Central memory CD4-positive, alpha-beta T cell (primary cell): ENCODE data around the gene MBD3L4.
"Not testable (repeated sequence)": the region's sequence is repeated elsewhere in the genome, so short reads cannot be mapped to it uniquely, and the experiment has no call there.

Experiments used
- DNase-seq: peaks from one replicate; pipeline ENCODE4 v3.0.0; 2022

Gene MBD3L4

DNA sequence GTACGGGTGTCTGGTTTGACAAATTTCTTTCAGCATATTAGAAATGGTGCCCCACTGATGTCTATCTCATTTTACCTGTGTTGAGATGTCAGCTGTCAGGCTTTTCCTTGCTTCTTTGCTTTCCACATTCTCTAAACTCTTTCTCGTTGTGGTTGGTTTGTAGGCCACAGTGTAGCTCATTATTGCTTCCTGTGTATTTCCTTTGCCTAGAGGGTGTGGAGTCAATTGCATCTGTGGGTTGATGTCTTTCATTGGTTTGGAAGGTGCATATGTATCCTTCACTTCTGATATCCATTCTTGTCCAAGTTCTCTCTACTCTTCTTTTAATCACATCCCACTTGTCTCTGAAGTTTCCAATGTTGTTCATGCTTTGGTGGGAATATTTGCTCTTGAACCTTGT, 1.6 kb upstream of the MBD3L4 start:
- DNase-seq: not testable (repeated sequence)

DNA sequence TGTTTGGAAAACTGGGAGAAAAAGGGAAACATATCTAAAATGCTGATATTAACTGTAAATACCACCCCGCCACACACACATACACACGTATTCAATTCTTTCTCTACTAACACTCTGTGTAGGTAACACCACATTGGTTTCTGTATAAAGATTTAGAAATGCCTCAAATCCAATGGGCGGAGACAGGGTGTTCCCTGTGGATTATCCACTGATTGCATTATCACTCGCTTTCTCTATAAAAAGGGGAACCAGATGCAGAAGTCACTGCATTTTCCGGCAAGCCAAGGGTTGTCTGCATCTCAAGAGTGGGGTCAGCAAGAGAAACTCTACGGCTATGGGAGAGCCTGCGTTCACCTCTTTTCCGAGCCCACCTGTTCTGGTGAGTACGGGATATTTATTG, 9.7 kb downstream of the MBD3L4 start, which contains the start of gene MBD3L5:
Gene MBD3L5, plus strand, starts transcription at position 301 of the 400 bp plus-strand sequence. Its CDS starts 34 bp downstream, at position 335.
- not testable (repeated sequence) for DNase-seq

DNA sequence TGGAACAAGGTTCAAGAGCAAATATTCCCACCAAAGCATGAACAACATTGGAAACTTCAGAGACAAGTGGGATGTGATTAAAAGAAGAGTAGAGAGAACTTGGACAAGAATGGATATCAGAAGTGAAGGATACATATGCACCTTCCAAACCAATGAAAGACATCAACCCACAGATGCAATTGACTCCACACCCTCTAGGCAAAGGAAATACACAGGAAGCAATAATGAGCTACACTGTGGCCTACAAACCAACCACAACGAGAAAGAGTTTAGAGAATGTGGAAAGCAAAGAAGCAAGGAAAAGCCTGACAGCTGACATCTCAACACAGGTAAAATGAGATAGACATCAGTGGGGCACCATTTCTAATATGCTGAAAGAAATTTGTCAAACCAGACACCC, 11.2 kb downstream of the MBD3L4 start:
- DNase-seq: not testable (repeated sequence)

DNA sequence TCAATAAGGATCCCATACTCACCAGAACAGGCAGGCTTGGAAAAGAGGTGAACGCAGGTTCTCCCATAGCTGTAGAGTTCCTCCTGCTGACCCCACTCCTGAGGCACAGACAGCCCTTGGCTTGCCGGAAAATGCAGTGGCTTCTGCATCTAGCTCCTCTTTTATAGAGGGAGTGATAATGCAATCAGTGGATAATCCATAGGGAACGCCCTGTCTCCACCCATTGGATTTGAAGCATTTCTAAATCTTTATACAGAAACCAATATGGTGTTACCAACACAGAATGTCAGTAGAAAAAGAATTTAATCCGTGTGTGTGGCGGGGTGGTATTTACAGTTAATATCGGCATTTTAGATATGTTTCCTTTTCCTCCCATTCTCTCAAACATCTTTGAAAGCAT, 18.6 kb downstream of the MBD3L4 start, which contains the start of gene MBD3L2B:
Gene MBD3L2B, minus strand, starts transcription at position 101 of the 400 bp plus-strand sequence. Its CDS starts 34 bp downstream, at position 67.
- DNase-seq: not testable (repeated sequence)

DNA sequence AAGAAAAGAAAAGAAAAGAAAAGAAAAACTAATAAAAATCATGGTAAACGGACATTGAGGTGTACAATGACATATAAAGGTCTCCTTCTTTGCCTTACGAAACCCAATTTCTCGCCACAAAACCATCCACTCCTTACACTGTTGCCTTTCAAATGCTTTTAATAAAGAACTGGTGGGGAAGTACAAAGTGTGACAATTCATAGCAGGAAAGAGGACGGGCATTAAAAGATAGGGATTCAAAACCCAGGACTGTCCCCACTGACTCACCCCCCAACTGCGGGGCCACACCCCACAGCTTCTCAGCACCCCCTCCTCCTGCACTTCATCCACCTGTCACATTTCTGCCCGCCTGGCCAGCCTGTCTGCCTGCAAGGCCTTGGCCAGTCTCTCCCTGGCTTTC, 21.2 kb downstream of the MBD3L4 start:
- DNase-seq: no peak

DNA sequence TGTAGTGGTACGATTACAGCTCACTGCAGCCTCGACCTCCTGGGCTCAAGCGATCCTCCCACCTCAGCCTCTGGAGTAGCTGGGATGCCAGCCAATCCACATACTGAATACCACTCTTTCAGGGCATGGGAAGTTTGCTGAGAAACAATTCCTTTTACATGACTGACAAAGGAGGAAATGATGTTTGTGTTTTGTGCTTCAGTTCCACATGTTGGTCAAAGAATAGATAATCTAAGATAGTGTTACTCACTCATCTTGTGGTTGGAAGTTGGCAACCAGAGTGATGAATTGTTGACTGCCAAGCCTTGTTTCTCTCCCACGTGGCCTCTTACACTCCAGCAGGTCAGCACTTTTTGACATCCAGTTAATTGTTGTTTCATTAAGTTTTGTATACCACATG, 26.3 kb downstream of the MBD3L4 start:
- DNase-seq: no peak

DNA sequence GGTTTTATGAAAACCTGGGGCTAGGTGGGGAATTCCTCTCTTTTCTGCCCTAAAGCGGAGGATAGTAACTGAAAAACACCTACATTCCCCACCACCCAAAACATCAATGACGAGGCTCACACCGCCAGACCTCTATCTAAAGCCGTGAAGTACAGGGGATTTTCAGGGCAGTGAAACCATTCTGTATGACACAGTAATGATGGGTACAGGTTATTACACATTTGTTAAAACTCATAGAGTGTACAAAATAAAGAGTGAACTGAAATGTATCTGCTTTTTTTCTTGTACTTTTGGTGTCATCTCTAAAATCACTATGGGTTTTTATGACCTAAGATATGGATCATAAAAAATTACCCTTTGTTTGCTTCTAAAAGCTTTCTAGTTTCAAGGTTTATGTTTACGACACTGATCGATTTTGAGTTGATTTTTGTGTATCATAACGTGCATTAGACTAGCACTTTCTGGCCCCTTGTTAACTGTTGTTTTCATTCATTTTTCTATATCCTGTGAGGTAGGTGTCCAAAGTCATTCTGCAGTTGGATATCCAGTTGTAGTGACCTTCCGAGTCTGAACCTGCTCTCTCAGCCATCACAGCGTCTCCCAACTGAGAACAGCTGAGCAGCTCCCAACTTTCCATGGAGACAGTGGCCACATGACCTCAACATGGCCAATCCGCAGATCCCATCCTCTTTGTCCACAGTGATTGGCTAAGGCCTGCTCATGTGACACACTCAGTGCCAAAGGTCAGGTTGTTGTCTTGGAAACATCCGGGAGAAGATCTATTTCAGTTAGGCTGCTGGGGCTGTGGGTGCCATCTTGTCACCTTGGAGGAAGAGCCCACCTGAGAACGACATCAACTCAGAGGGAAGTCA, 29.0 kb downstream of the MBD3L4 start:
- no peak for DNase-seq

DNA sequence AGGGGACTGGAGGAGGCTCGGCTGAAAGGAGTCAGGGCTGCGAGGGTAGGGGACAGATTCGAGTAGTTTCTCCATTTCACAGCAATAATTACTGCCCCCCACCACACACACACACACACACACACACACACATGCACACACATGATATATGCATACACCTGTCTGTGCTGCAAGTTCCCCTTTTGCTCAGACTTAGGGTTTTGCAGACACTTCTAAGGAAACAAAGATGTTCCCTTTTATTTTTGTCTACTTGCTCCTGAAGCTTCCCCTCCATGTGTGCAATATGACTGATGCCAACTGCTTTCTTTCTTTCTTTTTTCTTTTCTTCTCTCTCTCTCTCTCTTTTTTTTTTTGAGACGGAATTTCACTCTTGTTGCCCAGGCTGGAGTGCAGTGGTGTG, 32.1 kb downstream of the MBD3L4 start:
- DNase-seq: no peak

DNA sequence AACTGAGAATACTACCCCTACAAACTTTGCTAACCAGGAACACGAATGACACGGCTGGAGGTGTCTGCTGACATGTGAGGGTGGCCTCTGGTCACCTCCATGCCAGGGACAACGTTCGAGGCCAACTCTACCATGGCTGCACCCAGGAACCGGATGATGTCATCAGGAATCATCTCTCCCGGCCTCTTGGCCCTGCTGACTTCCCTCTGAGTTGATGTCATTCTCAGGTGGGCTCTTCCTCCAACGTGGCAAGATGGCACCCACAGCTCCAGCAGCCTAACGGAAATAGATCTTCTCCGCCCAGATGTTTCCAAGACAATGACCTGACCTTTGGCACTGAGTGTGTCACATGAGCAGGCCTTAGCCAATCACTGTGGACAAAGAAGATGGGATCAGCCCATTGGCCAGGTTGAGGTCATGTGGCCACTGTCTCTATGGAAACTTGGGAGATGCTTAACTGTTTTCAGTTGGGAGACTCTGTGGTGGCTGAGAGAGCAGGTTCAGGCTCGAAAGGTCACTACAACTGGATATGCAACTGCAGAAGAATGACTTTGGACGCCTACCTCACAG, 33.8 kb downstream of the MBD3L4 start:
- no peak for DNase-seq

DNA sequence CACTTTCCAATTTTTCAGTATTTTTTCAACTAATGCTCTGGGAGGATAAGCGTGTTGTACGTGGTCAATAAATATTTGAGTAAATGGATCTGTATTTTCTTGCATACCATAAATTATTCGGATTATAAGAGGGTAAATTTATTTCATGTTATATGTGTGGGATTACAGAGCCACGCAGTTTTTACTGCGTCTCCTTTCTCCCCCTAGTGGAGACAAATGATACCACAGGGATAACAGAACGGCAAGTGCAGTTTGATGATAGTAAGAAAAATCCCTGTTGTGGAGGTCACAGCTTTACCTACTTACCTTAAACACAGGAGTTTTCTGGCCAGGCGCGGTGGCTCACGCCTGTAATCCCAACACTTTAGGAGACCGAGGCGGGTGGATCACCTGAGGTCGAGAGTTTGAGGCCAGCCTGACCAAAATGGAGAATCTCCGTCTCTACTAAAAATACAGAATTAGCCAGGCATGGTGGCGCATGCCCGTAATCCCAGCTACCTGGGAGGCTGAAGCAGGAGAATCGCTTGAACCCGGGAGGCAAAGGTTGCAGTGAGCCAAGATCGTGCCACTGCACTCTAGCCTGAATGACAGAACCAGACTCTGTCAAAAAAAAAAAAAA, 35.6 kb downstream of the MBD3L4 start:
- peak; percentile 18 for DNase-seq

DNA sequence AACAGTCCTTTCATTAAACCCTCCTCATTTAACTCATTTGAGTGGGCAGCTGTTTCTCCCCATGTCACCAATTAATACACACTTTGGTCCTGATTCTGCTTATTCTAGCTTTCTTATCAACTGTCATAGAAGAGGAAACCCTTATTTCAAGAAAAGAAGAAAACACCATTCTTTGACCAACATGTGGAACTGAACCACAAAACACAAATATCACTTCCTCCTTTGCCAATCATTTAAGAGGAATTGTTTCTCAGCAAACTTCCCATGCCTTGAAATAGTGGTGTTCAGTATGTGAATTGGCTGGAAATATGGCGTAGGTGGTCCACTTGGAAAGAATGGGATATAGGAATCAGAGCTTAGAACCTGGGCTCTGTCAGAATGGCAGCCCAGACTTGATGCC, 39.2 kb downstream of the MBD3L4 start:
- DNase-seq: no peak

DNA sequence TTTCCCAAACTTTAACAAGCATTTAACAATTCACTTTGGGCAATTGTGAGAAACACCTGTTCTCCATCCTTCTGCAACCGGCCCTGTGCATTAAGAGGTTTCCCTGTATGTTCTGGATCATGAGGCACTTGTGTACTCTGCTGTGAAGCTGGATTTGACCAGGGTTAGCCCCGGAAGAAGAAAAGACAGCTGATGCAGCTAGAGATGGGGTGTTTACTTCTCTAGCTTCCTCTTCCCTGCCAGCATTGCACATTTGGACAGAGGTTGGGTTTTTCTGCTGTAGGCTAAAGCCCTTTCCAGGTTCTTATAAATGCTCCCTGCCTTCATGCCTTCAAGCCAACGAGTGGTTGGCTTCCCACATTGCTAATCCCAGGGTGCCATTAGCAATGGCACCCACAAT, 39.6 kb downstream of the MBD3L4 start:
- no peak for DNase-seq

DNA sequence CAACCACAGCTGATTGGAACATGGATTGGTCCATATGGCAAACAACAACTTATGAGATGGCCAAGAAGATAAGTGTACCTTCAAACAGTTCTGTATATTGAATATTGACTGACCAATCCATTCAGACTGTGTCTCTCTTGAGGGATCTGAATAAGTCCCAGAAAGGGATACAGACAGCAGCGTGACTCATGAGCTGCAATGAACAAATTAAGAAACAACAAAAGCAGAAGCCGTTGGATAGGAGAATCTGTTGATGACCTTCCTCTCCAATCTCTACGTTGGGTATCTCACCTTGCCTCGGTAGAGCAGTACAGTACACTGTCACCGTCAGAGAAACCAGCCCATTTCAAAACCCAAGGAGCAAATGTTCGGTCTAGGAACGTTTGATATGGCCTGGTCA, 40.0 kb downstream of the MBD3L4 start:
- no peak for DNase-seq

DNA sequence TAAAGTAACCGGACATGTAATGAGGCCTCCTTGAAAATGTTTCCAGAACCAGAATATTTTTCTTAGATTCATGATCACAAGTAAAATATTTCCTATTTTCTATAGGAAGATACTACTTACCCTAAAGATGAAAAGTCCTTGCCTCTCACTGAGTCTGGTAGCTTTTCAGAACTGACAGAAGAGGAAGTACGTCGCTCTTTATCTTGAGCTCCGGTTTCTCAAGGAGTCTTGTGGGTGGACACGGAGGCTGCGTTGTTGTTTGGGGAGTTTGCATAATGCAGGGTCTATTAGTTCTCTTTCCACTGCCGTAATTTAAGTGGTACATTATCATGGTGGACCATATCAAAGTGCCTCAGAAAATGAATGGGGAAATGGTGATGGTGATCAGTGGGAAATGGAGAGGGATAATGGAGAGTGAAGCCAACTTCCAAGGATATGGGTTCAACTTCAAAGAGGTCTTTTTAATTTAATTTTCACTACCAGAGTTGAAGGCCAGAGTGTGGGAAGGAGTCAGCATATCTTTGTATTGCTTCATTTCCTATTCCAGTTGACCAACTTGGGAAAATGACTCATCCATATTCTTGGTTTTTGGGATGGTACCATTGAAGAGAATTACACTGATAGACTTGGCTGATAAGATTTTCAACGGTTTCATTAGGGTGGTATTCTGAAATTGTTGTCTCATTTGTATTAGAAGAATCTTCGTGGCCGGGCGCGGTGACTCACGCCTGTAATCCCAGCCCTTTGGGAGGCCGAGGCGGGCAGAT, 42.1 kb downstream of the MBD3L4 start:
- no peak for DNase-seq

DNA sequence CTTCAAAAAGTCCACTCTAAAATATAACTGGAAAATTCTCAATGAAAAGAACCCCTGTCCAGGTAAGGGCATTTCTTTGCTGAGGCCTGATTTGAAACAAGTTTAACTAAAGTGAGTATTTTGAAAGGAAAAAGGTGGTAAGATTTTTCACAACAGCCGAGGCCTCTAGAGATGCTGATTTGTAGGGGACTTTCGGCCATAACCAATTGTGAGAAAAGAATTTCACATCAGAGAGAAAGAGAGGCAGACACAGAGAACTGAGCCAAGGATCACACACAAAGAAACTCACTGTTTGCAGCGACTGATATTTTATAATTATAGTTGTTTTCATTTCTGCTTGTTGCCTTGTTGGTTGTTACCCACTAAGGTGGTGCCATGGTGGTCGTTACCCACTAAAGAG, 43.2 kb downstream of the MBD3L4 start:
- DNase-seq: no peak

DNA sequence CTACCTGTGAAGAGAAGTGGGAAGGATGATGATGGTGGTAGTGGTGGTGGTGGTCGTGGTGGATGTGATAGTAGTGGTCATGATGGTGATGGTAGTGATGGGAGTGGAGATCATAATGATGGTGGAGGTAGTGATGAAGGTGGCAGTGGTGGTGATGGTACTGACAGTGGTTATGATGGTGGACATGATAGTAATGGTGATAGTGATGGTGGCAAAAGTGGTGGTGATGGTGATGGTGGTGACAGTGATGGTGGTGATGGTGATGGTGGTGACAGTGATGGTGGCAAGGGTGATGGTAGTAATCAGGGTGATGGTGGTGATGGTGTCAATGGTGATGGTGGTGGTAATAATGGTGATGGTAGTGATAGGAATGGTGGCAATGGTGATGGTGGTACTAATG, 44.9 kb downstream of the MBD3L4 start:
- no peak for DNase-seq

DNA sequence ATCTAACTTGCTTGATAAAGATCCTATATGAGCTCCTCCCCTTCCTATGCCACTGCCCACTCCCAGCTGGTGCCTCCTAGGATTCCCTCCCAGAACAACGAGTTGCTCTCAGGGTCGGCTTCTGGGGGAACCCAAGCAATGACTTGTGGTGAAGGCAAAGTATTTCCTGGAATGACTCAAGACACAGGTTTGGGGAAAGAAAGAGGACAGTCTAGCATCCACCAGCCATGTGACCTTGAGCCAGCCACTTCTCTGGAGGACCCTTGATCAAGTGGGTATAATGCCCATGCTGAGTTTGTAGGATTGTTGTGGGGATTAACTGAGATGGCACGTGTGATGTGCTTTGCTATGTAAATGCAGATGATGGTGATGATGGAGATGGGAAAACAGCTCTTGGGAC, 51.7 kb downstream of the MBD3L4 start:
- no peak for DNase-seq

DNA sequence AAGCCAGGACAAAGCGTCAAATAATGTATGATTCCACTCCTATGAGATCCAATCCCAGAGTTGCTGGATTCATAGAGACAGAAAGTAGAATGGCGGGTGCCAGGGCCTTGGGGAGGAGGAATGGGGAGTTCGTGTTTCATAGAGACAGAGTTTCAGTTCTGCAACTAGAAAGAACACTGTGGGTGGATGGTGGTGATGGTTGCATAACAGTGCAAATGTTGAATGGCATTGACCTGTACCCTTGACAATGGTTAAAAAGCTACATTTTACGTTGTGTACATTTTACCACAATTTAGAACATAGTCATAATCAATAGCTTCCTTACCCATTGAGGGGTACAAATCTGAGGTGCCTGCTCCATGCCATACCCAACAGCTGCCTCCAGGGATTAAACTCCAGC, 52.1 kb downstream of the MBD3L4 start:
- no peak for DNase-seq
